Stimulated activated CD4-positive, alpha-beta T cell treated with anti-CD3 and anti-CD28 coated beads, Interleukin-12 subunit alpha, Interleukin-12 subunit beta, amount 100 ng/mL, for 24 hours (primary cell): ENCODE data around the gene CYP2A6.
"Not testable (repeated sequence)": the region's sequence is repeated elsewhere in the genome, so short reads cannot be mapped to it uniquely, and the experiment has no call there.

Experiments used
- DNase-seq, 2 experiments: peaks; one replicate each; pipeline ENCODE4 v3.0.0-alpha.2; 2020; ENCODE audit warnings: low read depth in 2 of 2

CYP2A6 gene

GRCh38 chr19:40850277-40850676 is at the start of gene CYP2A6:
Gene CYP2A6 (minus strand): TSS chr19:40850447. CDS start chr19:40850426, 21 bp downstream.
- not testable (repeated sequence) for DNase-seq

GRCh38 chr19:40899964-40900363 is 49.7 kb upstream of the CYP2A6 start:
- not testable (repeated sequence) for DNase-seq

- DNase-seq: not testable (repeated sequence)
Observed at GRCh38 chr19:40896843-40897789, 46.9 kb upstream of the CYP2A6 start.

GRCh38 chr19:40896418-40896796 is 46.2 kb upstream of the CYP2A6 start:
- no peak for DNase-seq

GRCh38 chr19:40893112-40893511 is 42.9 kb upstream of the CYP2A6 start:
- DNase-seq: no peak

- no peak for DNase-seq
Observed at GRCh38 chr19:40889366-40889765, 39.1 kb upstream of the CYP2A6 start.

GRCh38 chr19:40888191-40888590 is 37.9 kb upstream of the CYP2A6 start:
- no peak for DNase-seq

GRCh38 chr19:40884187-40884931 is 34.1 kb upstream of the CYP2A6 start:
- not testable (repeated sequence) for DNase-seq

GRCh38 chr19:40882062-40882461 is 31.8 kb upstream of the CYP2A6 start, which contains the start of gene CYP2A7:
Gene CYP2A7 (minus strand): TSS chr19:40882231. CDS start chr19:40882210, 21 bp downstream.
- DNase-seq: not testable (repeated sequence)

GRCh38 chr19:40879349-40879748 is 29.1 kb upstream of the CYP2A6 start:
- not testable (repeated sequence) for DNase-seq

- DNase-seq: peak; percentile 69 to 92
Observed at GRCh38 chr19:40875526-40875951, 25.3 kb upstream of the CYP2A6 start.

GRCh38 chr19:40874874-40875273 is 24.6 kb upstream of the CYP2A6 start:
- DNase-seq: not testable (repeated sequence)

GRCh38 chr19:40873873-40874272 is 23.6 kb upstream of the CYP2A6 start:
- DNase-seq: not testable (repeated sequence)

- DNase-seq: no peak
Observed at GRCh38 chr19:40872209-40872608, 22.0 kb upstream of the CYP2A6 start.

- DNase-seq: no peak
Observed at GRCh38 chr19:40867701-40868100, 17.5 kb upstream of the CYP2A6 start.

- not testable (repeated sequence) for DNase-seq
Observed at GRCh38 chr19:40864739-40865496, 14.7 kb upstream of the CYP2A6 start.

GRCh38 chr19:40862785-40863184 is 12.5 kb upstream of the CYP2A6 start:
- DNase-seq: no peak

GRCh38 chr19:40862333-40862732 is 12.1 kb upstream of the CYP2A6 start:
- no peak for DNase-seq

GRCh38 chr19:40858109-40858508 is 7.9 kb upstream of the CYP2A6 start:
- DNase-seq: no peak

- DNase-seq: not testable (repeated sequence)
Observed at GRCh38 chr19:40852467-40853152, 2.4 kb upstream of the CYP2A6 start.

GRCh38 chr19:40846722-40847121 is 3.5 kb downstream of the CYP2A6 start:
- not testable (repeated sequence) for DNase-seq
